HG02588 (cell line): ENCODE results near the gene TBC1D3E.
"Not testable (repeated sequence)": the region's sequence is repeated elsewhere in the genome, so short reads cannot be mapped to it uniquely, and the experiment has no call there.

ENCODE experiments used
- ATAC-seq: cut with Tn5 transposase; IDR thresholded peaks from one replicate; pipeline ENCODE4 v1.9.1; 2021; ENCODE audit warnings: mild to moderate bottlenecking, moderate library complexity; ENCODE audit not compliant: unreplicated experiment

TBC1D3E gene

GRCh38 chr17:38127651-38128050 is at the start of gene TBC1D3E:
Gene TBC1D3E, plus strand, starts transcription at chr17:38127951. Its CDS starts 1,545 bp downstream, at chr17:38129496.
- ATAC-seq = not testable (repeated sequence)

- ATAC-seq = not testable (repeated sequence)
Measured at GRCh38 chr17:38087344-38087743, 40.4 kb upstream of the TBC1D3E start.

- ATAC-seq = not testable (repeated sequence)
Measured at GRCh38 chr17:38088120-38088519, 39.6 kb upstream of the TBC1D3E start.

GRCh38 chr17:38094059-38094694 is 33.6 kb upstream of the TBC1D3E start:
- not testable (repeated sequence) for ATAC-seq

GRCh38 chr17:38099262-38099661 is 28.5 kb upstream of the TBC1D3E start:
- not testable (repeated sequence) for ATAC-seq

- ATAC-seq = not testable (repeated sequence)
Measured at GRCh38 chr17:38119829-38120228, 7.9 kb upstream of the TBC1D3E start.

GRCh38 chr17:38134860-38135259 is 7.1 kb downstream of the TBC1D3E start:
- not testable (repeated sequence) for ATAC-seq
